ENCODE measurements around the gene ZXDC.

The ZXDC gene

GRCh38 chr3:126394179-126394976 is 81.3 kb downstream of the ZXDC start, which contains the start of gene CFAP100:
Gene CFAP100 (plus strand): TSS chr3:126394909. CDS start chr3:126396001, 1,092 bp downstream.
- no peak within 1 kb of the TSS for H3K27ac Mint-ChIP-seq
- peaks cover 61% of the 10 kb centered on the region for H3K27me3 Mint-ChIP-seq
- H3K4me3 Mint-ChIP-seq = no peak within 1 kb of the TSS
- H3K36me3 Mint-ChIP-seq (ENCODE audit: low read depth) = no peaks in the 10 kb centered on the region
- H3K9me3 Mint-ChIP-seq = no peaks in the 10 kb centered on the region
- H3K4me1 Mint-ChIP-seq (ENCODE audit: low read depth) = peaks cover 3% of the 10 kb centered on the region
- DNase-seq = no peak

DNA sequence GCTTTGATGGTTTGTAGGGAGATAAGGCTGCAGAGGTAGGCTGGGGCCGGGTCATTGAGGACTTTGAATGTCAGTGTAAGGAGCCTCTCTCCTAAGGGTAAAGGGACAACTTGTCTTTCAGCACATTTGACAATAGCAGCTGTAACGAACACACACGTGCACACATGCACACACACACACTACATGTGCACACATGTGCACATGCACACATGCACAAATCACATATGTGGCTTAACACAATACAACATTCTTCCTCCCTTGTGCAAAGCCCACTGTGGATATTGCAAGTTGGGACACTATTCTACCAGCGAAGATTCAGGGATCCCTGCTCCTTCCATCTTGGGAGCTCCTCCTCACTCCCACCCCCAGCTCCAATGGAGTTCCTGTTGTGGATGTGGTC is 82.1 kb downstream of the ZXDC start:
- Mint-ChIP-seq H3K36me3 (ENCODE audit: low read depth) (no peaks in the 10 kb centered on the region), H3K4me1 (ENCODE audit: low read depth) (peaks cover 4% of the 10 kb centered on the region), H3K27ac (no peak overlapping the region), H3K27me3 (peaks cover 67% of the 10 kb centered on the region), H3K4me3 (no peak overlapping the region), H3K9me3 (no peaks in the 10 kb centered on the region)
- no peak for DNase-seq

GRCh38 chr3:126392246-126392645 is 83.4 kb downstream of the ZXDC start:
- Mint-ChIP-seq H3K27ac (no peak overlapping the region), H3K4me3 (no peak overlapping the region), H3K36me3 (ENCODE audit: low read depth) (no peaks in the 10 kb centered on the region), H3K27me3 (peaks cover 76% of the 10 kb centered on the region), H3K4me1 (ENCODE audit: low read depth) (peaks cover 4% of the 10 kb centered on the region), H3K9me3 (no peaks in the 10 kb centered on the region)
- no peak for DNase-seq

- Mint-ChIP-seq H3K4me3 (no peak overlapping the region), H3K27me3 (peaks cover 81% of the 10 kb centered on the region), H3K9me3 (no peaks in the 10 kb centered on the region), H3K36me3 (ENCODE audit: low read depth) (no peaks in the 10 kb centered on the region), H3K4me1 (ENCODE audit: low read depth) (peaks cover 4% of the 10 kb centered on the region), H3K27ac (no peak overlapping the region)
- DNase-seq = no peak
Observed at GRCh38 chr3:126391631-126392030, 84.1 kb downstream of the ZXDC start.

DNA sequence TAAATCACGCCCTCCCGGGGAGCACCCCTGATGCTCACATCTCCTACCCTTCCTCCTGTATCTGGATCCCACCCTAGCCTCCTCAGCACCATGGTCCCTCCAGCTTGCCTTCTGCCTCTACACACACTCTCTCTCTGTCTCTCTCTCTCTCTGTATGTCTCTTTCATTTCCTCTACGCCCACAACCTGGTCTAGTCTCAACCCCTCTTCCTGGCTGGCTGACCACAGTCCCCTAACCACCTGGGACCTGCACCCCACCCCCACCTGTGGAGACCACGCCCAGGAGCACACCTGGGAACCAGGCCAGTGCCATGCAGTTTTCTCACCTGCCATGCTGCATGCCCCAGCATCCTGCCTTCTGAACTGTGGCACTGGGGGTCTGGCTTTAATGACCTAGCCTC is 84.9 kb downstream of the ZXDC start:
- H3K27ac Mint-ChIP-seq = no peak overlapping the region
- no peaks in the 10 kb centered on the region for H3K9me3 Mint-ChIP-seq
- peaks cover 78% of the 10 kb centered on the region for H3K27me3 Mint-ChIP-seq
- H3K4me1 Mint-ChIP-seq (ENCODE audit: low read depth) = peaks cover 4% of the 10 kb centered on the region
- H3K4me3 Mint-ChIP-seq = no peak overlapping the region
- no peaks in the 10 kb centered on the region for H3K36me3 Mint-ChIP-seq (ENCODE audit: low read depth)
- DNase-seq = no peak

DNA sequence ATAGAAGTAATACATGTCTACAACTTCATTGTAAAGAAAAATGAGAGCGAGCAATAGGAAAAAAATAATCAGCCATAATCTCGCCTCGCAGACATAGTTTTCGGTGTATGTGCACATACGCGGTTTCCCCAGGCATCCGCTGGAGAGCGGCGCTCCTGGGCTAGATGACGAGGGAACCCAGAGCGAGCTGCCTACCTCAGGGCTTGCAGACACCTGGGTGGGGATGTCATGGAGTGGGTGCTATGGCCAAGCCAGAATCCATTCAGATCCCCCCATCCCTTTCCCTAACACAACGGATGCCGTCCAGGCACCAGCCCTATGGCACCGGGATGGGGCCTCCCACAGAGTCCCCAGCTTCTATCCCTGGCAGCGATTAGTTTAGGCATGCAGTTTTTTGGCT is 85.5 kb downstream of the ZXDC start:
- no peak for DNase-seq
- no peaks in the 10 kb centered on the region for H3K9me3 Mint-ChIP-seq
- H3K27me3 Mint-ChIP-seq = peaks cover 76% of the 10 kb centered on the region
- no peak overlapping the region for H3K4me3 Mint-ChIP-seq
- H3K27ac Mint-ChIP-seq = no peak overlapping the region
- peaks cover 4% of the 10 kb centered on the region for H3K4me1 Mint-ChIP-seq (ENCODE audit: low read depth)
- no peaks in the 10 kb centered on the region for H3K36me3 Mint-ChIP-seq (ENCODE audit: low read depth)

- H3K9me3 Mint-ChIP-seq = no peaks in the 10 kb centered on the region
- peaks cover 78% of the 10 kb centered on the region for H3K27me3 Mint-ChIP-seq
- H3K4me1 Mint-ChIP-seq (ENCODE audit: low read depth) = peaks cover 4% of the 10 kb centered on the region
- no peak for DNase-seq
- H3K36me3 Mint-ChIP-seq (ENCODE audit: low read depth) = no peaks in the 10 kb centered on the region
- no peak overlapping the region for H3K4me3 Mint-ChIP-seq
- H3K27ac Mint-ChIP-seq = no peak overlapping the region
Observed at GRCh38 chr3:126389794-126390146, 85.9 kb downstream of the ZXDC start.

GRCh38 chr3:126389112-126389793 is 86.4 kb downstream of the ZXDC start:
- H3K27me3 Mint-ChIP-seq = peaks cover 79% of the 10 kb centered on the region
- H3K4me1 Mint-ChIP-seq (ENCODE audit: low read depth) = peaks cover 4% of the 10 kb centered on the region
- H3K9me3 Mint-ChIP-seq = no peaks in the 10 kb centered on the region
- no peak overlapping the region for H3K4me3 Mint-ChIP-seq
- no peak overlapping the region for H3K27ac Mint-ChIP-seq
- DNase-seq = peak; percentile 55
- H3K36me3 Mint-ChIP-seq (ENCODE audit: low read depth) = no peaks in the 10 kb centered on the region
